Lower leg skin (tissue), 4 donors: ENCODE measurements around the gene MGLL. TPM values are rescaled to one million over a fixed set of nuclear protein-coding genes. Genes with fewer than 3 reads are reported as not detected.

Experiments used
- DNase-seq, 2 donors: peaks; one replicate each; pipeline ENCODE4 v3.0.0-alpha.2; 2019; ENCODE audit warnings: low spot score in 2 of 2
- H3K4me3 ChIP-seq: fragments of 200-600 bp; sonication (generic); 2 replicates; pipeline ENCODE4 v1.5.1; 2017; ENCODE audit warnings: mild to moderate bottlenecking, low read depth; ENCODE audit not compliant: poor library complexity, severe bottlenecking
- POLR2A ChIP-seq, 2 donors: fragments of 450-650 bp; IDR thresholded peaks; one replicate each; pipeline ENCODE4 v1.6.1; 2016 to 2017; ENCODE audit warnings: antibody characterized with exemption in 2 of 2, mild to moderate bottlenecking in 1 of 2, moderate library complexity in 1 of 2
- WGBS, 2 donors: methylation state at CpG; one replicate each; pipeline ENCODE4 v1.1.5; 2018; 5-methylcytosine and 5-hydroxymethylcytosine counted together
- intact Hi-C: fragments of 100-400 bp; cut with DNase I; formaldehyde crosslinking; loops from one replicate; pipeline ENCODE4 v1.15.0; 2023; ENCODE audit warnings: low total_unique reads
- total RNA-seq, 4 donors: library from RNA; depleted of rRNA; stranded (reverse); fragments of >200 nt; gene quantifications; one replicate each; pipeline ENCODE4 v1.1.0, GENCODE V29; 2016
- TF ChIP-seq, protein P1 (sequence below), 3 donors: fragments of 450-650 bp; IDR thresholded peaks; one replicate each; pipeline ENCODE4 v1.5.1; 2016; ENCODE audit warnings: antibody characterized with exemption in 3 of 3, mild to moderate bottlenecking in 3 of 3, moderate library complexity in 2 of 3

The MGLL gene
- total RNA-seq, result 10 to 100 TPM; 44.0 to 57.4 (median 48.0) TPM

DNA sequence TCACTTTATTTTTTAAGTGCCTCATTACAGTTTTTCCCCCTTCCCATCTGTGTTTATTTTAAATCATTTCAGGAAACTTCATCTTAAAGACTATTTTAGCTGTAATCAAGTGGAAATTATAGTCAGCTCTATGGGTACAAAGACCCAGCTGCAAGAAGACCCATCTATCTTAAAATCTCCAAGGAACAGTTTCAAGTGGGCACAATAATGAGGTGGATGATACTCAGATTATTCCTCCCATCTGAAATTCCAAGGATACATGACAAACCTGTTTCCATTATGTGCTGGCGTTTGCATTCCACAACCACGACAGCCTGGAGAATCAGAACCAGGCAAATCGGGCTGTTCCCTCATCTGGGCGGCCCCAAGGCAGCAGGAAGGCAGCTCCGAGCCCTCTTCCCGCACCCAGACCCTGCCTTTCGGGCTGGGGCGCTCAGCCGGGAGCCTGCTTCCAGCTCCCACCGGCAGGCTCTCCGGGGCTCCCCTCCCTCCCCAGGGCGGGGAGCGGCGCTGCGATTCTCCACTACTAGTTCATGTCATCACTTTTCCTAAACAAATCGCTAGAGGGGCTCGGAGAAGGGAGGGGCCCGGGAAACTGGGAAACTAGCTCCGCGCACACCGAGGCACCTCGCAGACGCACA, at the start of gene MGLL:
MGLL (minus strand) TSS at position 475 of the 641 bp plus-strand sequence; CDS start at position 278, 197 bp downstream.
- TF ChIP-seq, protein P1, sequence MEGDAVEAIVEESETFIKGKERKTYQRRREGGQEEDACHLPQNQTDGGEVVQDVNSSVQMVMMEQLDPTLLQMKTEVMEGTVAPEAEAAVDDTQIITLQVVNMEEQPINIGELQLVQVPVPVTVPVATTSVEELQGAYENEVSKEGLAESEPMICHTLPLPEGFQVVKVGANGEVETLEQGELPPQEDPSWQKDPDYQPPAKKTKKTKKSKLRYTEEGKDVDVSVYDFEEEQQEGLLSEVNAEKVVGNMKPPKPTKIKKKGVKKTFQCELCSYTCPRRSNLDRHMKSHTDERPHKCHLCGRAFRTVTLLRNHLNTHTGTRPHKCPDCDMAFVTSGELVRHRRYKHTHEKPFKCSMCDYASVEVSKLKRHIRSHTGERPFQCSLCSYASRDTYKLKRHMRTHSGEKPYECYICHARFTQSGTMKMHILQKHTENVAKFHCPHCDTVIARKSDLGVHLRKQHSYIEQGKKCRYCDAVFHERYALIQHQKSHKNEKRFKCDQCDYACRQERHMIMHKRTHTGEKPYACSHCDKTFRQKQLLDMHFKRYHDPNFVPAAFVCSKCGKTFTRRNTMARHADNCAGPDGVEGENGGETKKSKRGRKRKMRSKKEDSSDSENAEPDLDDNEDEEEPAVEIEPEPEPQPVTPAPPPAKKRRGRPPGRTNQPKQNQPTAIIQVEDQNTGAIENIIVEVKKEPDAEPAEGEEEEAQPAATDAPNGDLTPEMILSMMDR (IDR thresholded peaks at IDR 0.05), result no peak
- TF ChIP-seq POLR2A (IDR thresholded peaks at IDR 0.05), result no peak
- intact Hi-C loops, result loop anchor here (10.0 kb wide), 1 partner anchor 147 kb away; the partner anchor contains the start of gene ABTB1
- DNase-seq, result peak in 1 of 2 donors; percentile 91
- H3K4me3 ChIP-seq, result peak within 1 kb of the TSS; percentile 57
- WGBS, 2 donors, result 2 to 5% methylated on average over 16 to 23 of the region's 23 CpGs

DNA sequence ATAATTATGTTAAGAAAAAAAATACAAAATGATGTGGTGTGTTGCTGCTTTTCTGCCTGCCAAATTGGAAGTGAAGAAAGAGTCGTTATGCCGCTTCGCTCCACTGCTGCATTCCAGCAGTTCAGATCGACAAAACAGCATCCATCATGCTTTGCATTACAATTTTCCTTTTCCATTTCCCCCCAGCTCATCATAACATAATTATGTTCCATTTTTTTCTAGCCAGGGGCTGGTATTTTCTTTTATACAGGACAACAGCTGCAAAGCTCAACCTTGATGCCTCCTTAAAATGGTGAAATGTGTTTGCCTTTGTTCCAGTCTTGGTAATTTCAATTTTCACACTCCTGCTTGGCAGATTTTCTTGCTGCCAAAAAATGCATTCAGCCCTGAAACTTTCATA, 47.8 kb upstream of the MGLL start:
- 57 to 75% methylated on average over 4 of the region's 4 CpGs for WGBS, 2 donors
- intact Hi-C loops, result no loop called here
- TF ChIP-seq, protein P1 (IDR thresholded peaks at IDR 0.05), result no peak
- no peak for DNase-seq
- H3K4me3 ChIP-seq, result no peak overlapping the region

DNA sequence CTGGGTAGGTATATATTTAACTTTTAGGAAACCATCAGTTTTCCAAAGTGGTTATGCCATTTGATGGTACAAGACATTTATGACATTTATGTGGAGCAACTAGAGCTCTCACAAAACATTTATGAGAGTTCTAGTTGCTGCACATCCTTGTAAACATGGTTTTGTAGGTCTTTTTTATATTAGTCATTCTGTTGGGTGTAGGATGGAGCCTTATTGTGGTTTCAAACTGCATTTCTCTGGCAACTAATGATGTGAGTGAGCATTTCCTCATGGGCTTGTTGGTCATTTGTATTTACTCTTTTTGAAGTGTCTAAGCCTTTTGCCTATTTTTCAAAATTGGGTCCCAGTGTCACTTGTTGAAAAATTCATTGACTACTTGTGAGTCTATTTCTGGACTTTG, 45.7 kb upstream of the MGLL start:
- intact Hi-C loops, result no loop called here
- no peak overlapping the region for H3K4me3 ChIP-seq
- TF ChIP-seq, protein P1 (IDR thresholded peaks at IDR 0.05), result no peak
- TF ChIP-seq POLR2A (IDR thresholded peaks at IDR 0.05), result no peak
- no peak for DNase-seq

DNA sequence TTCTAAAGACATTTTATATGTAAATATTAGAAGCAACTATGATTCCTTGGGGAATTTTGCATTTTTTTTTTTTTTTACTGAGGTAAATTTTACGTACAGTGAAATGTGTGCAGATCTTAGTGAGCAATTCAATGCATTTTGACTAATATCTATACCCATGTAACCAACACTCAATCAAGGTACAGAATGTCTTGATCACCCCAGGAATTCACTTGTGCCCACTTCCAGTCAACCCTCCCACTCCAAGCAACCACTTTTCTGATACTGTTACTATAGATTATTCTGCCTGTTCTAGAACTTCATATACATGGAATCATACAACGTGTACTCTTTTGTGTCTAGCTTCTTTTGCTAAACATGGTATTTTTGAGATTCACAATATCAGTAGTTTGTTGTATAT, 45.1 kb upstream of the MGLL start:
- WGBS, 2 donors, result 82 to 85% methylated on average over 2 of the region's 2 CpGs
- no peak for DNase-seq
- TF ChIP-seq, protein P1 (IDR thresholded peaks at IDR 0.05), result no peak
- no peak for TF ChIP-seq POLR2A (IDR thresholded peaks at IDR 0.05)
- no peak overlapping the region for H3K4me3 ChIP-seq
- intact Hi-C loops, result no loop called here

DNA sequence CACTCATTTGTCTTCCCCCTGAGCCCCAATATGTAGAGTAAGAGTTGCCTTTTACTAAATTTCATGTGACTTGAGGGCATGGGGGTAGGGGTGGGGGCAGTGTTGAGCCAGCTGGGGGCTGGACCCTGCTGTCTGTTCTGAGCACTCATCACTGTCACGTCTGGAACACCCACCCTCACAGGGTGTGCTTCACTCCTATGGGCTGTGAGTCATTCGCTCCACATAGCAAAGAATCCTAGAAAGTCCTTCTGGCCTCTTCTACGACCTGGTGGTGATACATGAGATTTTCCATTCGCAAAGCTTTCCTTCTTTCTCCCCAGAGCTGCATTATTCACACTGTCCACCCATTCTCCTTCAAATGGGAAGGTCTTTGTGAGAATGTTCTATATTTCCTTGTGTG, 43.6 kb upstream of the MGLL start:
- TF ChIP-seq, protein P1 (IDR thresholded peaks at IDR 0.05), result no peak
- no peak for TF ChIP-seq POLR2A (IDR thresholded peaks at IDR 0.05)
- no peak overlapping the region for H3K4me3 ChIP-seq
- WGBS, 2 donors, result 70 to 73% methylated on average over 4 of the region's 4 CpGs
- DNase-seq, result peak in 1 of 2 donors; percentile 61
- intact Hi-C loops, result no loop called here

DNA sequence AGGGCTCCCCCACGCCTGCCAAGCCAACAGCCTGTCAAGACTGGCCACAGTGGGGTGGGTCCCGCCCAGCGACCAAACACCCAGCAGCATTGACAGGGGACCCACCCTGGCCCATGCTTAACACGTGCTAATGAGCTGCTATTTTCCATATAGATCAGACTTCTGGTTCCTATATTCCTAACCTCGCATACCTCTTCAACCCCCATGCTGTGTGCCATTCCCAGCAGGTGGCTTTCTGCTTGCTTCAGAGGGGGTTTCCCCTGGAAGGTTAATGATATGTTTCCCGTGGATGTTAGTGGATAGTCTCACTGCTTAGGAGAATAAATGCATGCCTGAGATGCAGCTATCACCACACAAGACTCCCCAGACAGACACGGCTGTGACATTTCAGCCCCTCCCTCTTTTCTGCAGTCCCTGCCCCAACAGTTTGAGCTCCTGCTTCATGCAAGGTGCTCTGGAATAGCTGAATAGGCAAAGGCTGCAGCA, 37.9 kb upstream of the MGLL start:
- no peak overlapping the region for H3K4me3 ChIP-seq
- TF ChIP-seq POLR2A (IDR thresholded peaks at IDR 0.05), result no peak
- TF ChIP-seq, protein P1 (IDR thresholded peaks at IDR 0.05), result no peak
- WGBS, 2 donors, result 39 to 43% methylated on average over 7 of the region's 7 CpGs
- intact Hi-C loops, result no loop called here
- DNase-seq, result no peak
